GM23338 (cell line): Measurements from ENCODE around the gene UBE3A. TPM values are rescaled to one million over a fixed set of nuclear protein-coding genes. Genes with fewer than 3 reads are reported as not detected.

Source experiments
- ATAC-seq: fragments of 200-7000 bp; cut with Tn5 transposase; 3 replicates; pipeline ENCODE4 v1.9.1; 2020
- DNase-seq: peaks from one replicate; pipeline ENCODE4 v3.0.0-alpha.2; 2015; ENCODE audit warnings: low spot score
- H2AFZ ChIP-seq: fragments of 200-600 bp; sonication (generic); 2 replicates; pipeline ENCODE4 v1.8.0; 2016; ENCODE audit warnings: antibody characterized with exemption, mild to moderate bottlenecking, moderate library complexity
- H3F3A ChIP-seq: fragments of 200-600 bp; sonication (generic); replicated peaks from 2 replicates; pipeline ENCODE4 v1.8.0; 2017; ENCODE audit warnings: antibody characterized with exemption, mixed run types, low read depth
- H3K27ac ChIP-seq: fragments of 200-600 bp; sonication (generic); 2 replicates; pipeline ENCODE4 v1.6.1; 2016; ENCODE audit warnings: low read depth
- H3K27me3 ChIP-seq: fragments of 200-600 bp; sonication (generic); 2 replicates; pipeline ENCODE4 v1.8.0; 2016; ENCODE audit warnings: mild to moderate bottlenecking, mixed run types, moderate library complexity; ENCODE audit not compliant: insufficient read depth
- H3K36me3 ChIP-seq: fragments of 200-600 bp; sonication (generic); 2 replicates; pipeline ENCODE4 v1.8.0; 2016; ENCODE audit warnings: mild to moderate bottlenecking; ENCODE audit not compliant: insufficient read depth
- H3K4me1 ChIP-seq: fragments of 200-600 bp; sonication (generic); 2 replicates; pipeline ENCODE4 v1.8.0; 2016; ENCODE audit warnings: mild to moderate bottlenecking, moderate library complexity; ENCODE audit not compliant: insufficient read depth
- H3K4me2 ChIP-seq: fragments of 200-600 bp; sonication (generic); 2 replicates; pipeline ENCODE4 v1.7.1; 2017; ENCODE audit warnings: mixed run types
- H3K4me3 ChIP-seq: fragments of 200-600 bp; sonication (generic); 2 replicates; pipeline ENCODE4 v1.6.1; 2016; ENCODE audit warnings: mixed run types
- H3K79me2 ChIP-seq: fragments of 200-600 bp; sonication (generic); replicated peaks from 2 replicates; pipeline ENCODE4 v1.8.0; 2017; ENCODE audit warnings: mild to moderate bottlenecking; ENCODE audit not compliant: insufficient read depth
- H3K9me2 ChIP-seq: fragments of 200-600 bp; sonication (generic); 2 replicates; pipeline ENCODE4 v1.8.0; 2017; ENCODE audit not compliant: insufficient read depth
- H4K20me1 ChIP-seq: fragments of 200-600 bp; sonication (generic); replicated peaks from 2 replicates; pipeline ENCODE4 v1.8.0; 2017; ENCODE audit warnings: mild to moderate bottlenecking; ENCODE audit not compliant: insufficient read depth
- H3K27ac Mint-ChIP-seq: 2 replicates; pipeline ENCODE4 v1.8.0; 2020; ENCODE audit warnings: inconsistent platforms, mild to moderate bottlenecking, moderate library complexity, mixed read lengths
- H3K27me3 Mint-ChIP-seq: 3 replicates; pipeline ENCODE4 v1.8.0; 2022; ENCODE audit warnings: low read depth, mild to moderate bottlenecking, moderate library complexity, mixed read lengths, inconsistent platforms; ENCODE audit not compliant: insufficient read depth, poor library complexity
- H3K36me3 Mint-ChIP-seq: 3 replicates; pipeline ENCODE4 v1.8.0; 2021; ENCODE audit warnings: low read depth, mild to moderate bottlenecking, inconsistent platforms, moderate library complexity, mixed read lengths
- H3K4me1 Mint-ChIP-seq: 3 replicates; pipeline ENCODE4 v1.8.0; 2020; ENCODE audit warnings: mild to moderate bottlenecking, inconsistent platforms, mixed read lengths
- H3K4me3 Mint-ChIP-seq: 3 replicates; pipeline ENCODE4 v1.8.0; 2021; ENCODE audit warnings: moderate library complexity, mild to moderate bottlenecking, inconsistent platforms, mixed read lengths
- H3K9me3 Mint-ChIP-seq: 3 replicates; pipeline ENCODE4 v1.8.0; 2020; ENCODE audit warnings: moderate library complexity, mild to moderate bottlenecking, inconsistent platforms, mixed read lengths
- CTCF ChIP-seq, 2 experiments: fragments of 200-600 bp in 1 of 2; sonication (generic) in 1 of 2; conservative IDR thresholded peaks; 2 replicates each; pipeline versions ENCODE4 v1.5.1 to v1.6.1; 2016 to 2017; ENCODE audit warnings: antibody characterized with exemption in 2 of 2, low read depth in 2 of 2, mild to moderate bottlenecking in 2 of 2, moderate library complexity in 1 of 2
- EZH2 ChIP-seq: fragments of 200-600 bp; sonication (generic); IDR thresholded peaks from one replicate; pipeline ENCODE4 v1.8.0; 2017; ENCODE audit warnings: antibody characterized with exemption, mild to moderate bottlenecking, low read depth; ENCODE audit not compliant: unreplicated experiment
- JUNB ChIP-seq: IDR thresholded peaks from one replicate; pipeline ENCODE4 v1.6.1; 2016; ENCODE audit warnings: antibody characterized with exemption; ENCODE audit not compliant: unreplicated experiment
- NANOG ChIP-seq: IDR thresholded peaks from 2 replicates; pipeline ENCODE4 v1.6.1; 2016; ENCODE audit warnings: antibody characterized with exemption, borderline replicate concordance
- REST ChIP-seq: IDR thresholded peaks from one replicate; pipeline ENCODE4 v1.6.1; 2018; ENCODE audit warnings: antibody characterized with exemption; ENCODE audit not compliant: unreplicated experiment
- STAT1 ChIP-seq: IDR thresholded peaks from one replicate; pipeline ENCODE4 v1.6.1; 2016; ENCODE audit warnings: antibody characterized with exemption; ENCODE audit not compliant: unreplicated experiment
- ZNF114 ChIP-seq: fragments of 250-450 bp; sonication (Bioruptor Pico); IDR thresholded peaks from 2 replicates; pipeline ENCODE4 v1.5.0; 2020; ENCODE audit warnings: mild to moderate bottlenecking, moderate library complexity
- ZNF462 ChIP-seq: fragments of 250-450 bp; sonication (Bioruptor Pico); IDR thresholded peaks from 2 replicates; pipeline ENCODE4 v1.5.0; 2020; ENCODE audit warnings: mild to moderate bottlenecking, moderate library complexity
- polyA plus RNA-seq: library from polyadenylated mRNA; unstranded; fragments of >200 nt; fragmentation: Nextera tagmentation; extraction: Ambion mirVana; gene quantifications from 2 replicates; pipeline ENCODE4 v1.2.1, GENCODE V29; 2016
- total RNA-seq: library from RNA; depleted of rRNA; stranded (reverse); fragments of >200 nt; shearing (Covaris generic); gene quantifications from 2 replicates; pipeline ENCODE4 v1.2.3, GENCODE V29; 2014

UBE3A gene
- total and polyA plus RNA-seq, 2 experiments from 2014 or later, result 96.1 to 150 TPM

GRCh38 chr15:25342629-25343028 lies 96.2 kb downstream of the UBE3A start:
- Mint-ChIP-seq H3K27ac (peak overlapping the region; percentile 24; the same call in 1 of the 2 replicates), H3K4me3 (no peak overlapping the region), H3K9me3 (peaks cover 2% of the 10 kb centered on the region; the same call in 1 of the 3 replicates), H3K4me1 (peaks cover 48% of the 10 kb centered on the region), H3K27me3 (no peaks in the 10 kb centered on the region), H3K36me3 (peaks cover 29% of the 10 kb centered on the region; the same call in 2 of the 3 replicates)
- Histone ChIP-seq H3K4me3 (no peak overlapping the region), H3K4me2 (peak overlapping the region; percentile 12; the same call in 1 of the 2 replicates), H3K36me3 (0 out of 2 replicates have a peak, but pooled peaks cover 3% of the 10 kb centered on the region), H3K9me2 (no peaks in the 10 kb centered on the region), H4K20me1 (no peaks in the 10 kb centered on the region; the same call in 1 of the 2 replicates), H3K27ac (no peak overlapping the region), H3F3A (no peaks in the 10 kb centered on the region), H2AFZ (no peak overlapping the region), H3K79me2 (peaks cover 27% of the 10 kb centered on the region), H3K4me1 (peaks cover 28% of the 10 kb centered on the region), H3K27me3 (no peaks in the 10 kb centered on the region)
- peak; percentile 11 for DNase-seq
- TF ChIP-seq ZNF114 (CRISPR knock-in tag), result no peak
- peak; percentile 81 for ATAC-seq

GRCh38 chr15:25339431-25339830 lies 99.4 kb downstream of the UBE3A start:
- no peaks in the 10 kb centered on the region for H3F3A ChIP-seq
- no peak overlapping the region for H3K4me3 ChIP-seq
- H3K4me2 ChIP-seq, result no peak overlapping the region
- peaks cover 47% of the 10 kb centered on the region for H3K36me3 Mint-ChIP-seq
- H3K27ac ChIP-seq, result no peak overlapping the region
- peaks cover 3% of the 10 kb centered on the region; the same call in 1 of the 3 replicates for H3K9me3 Mint-ChIP-seq
- H3K27me3 Mint-ChIP-seq, result peaks cover 4% of the 10 kb centered on the region
- no peak for DNase-seq
- ATAC-seq, result no peak
- H3K36me3 ChIP-seq, result 0 out of 2 replicates have a peak, but pooled peaks cover 3% of the 10 kb centered on the region
- TF ChIP-seq CTCF (conservative IDR thresholded peaks at IDR 0.05; ENCODE audit: low read depth in 2 of 2) (no peak), ZNF114 (CRISPR knock-in tag) (no peak), REST (no peak), ZNF462 (CRISPR knock-in tag) (no peak), EZH2 (no peak), JUNB (no peak), NANOG (no peak), STAT1 (no peak)
- no peaks in the 10 kb centered on the region for H4K20me1 ChIP-seq
- H3K4me3 Mint-ChIP-seq, result no peak overlapping the region
- H3K9me2 ChIP-seq, result no peaks in the 10 kb centered on the region
- H2AFZ ChIP-seq, result no peak overlapping the region
- peaks cover 23% of the 10 kb centered on the region for H3K4me1 Mint-ChIP-seq
- H3K27me3 ChIP-seq, result no peaks in the 10 kb centered on the region
- H3K79me2 ChIP-seq, result peaks cover 14% of the 10 kb centered on the region; the same call in 1 of the 2 replicates
- no peak overlapping the region for H3K27ac Mint-ChIP-seq
- H3K4me1 ChIP-seq, result peaks cover 18% of the 10 kb centered on the region
